ENCODE data around the gene PIP. TPM values are rescaled to one million over a fixed set of nuclear protein-coding genes. Genes with fewer than 3 reads are reported as not detected.

The PIP gene
- total and polyA plus RNA-seq, 2 of the 8 experiments (the other 6 are each of a cell fraction or from before 2014, with no cell fraction given): not detected

- H3K56ac ChIP-seq (replicated peaks; ENCODE audit: insufficient read length, low read depth, low read length): no peak overlapping the region
- H2BK12ac ChIP-seq (ENCODE audit: low read depth, low read length): no peak overlapping the region
- H3K4ac ChIP-seq (replicated peaks; ENCODE audit: insufficient read length, low read depth, low read length): no peak overlapping the region
- no peak overlapping the region for H2BK5ac ChIP-seq (ENCODE audit: low read depth, low read length)
- no peak overlapping the region for H4K91ac ChIP-seq (replicated peaks; ENCODE audit: insufficient read length, low read length)
- H2AFZ ChIP-seq (ENCODE audit: low read length): no peak overlapping the region
- H3K9ac ChIP-seq (replicated peaks in 1 of 4; ENCODE audit: extremely low read depth in 1 of 4, low read depth in 3 of 4, low read length in 3 of 4): no peak overlapping the region
- H3K4me1 ChIP-seq (replicated peaks in 1 of 4; ENCODE audit: control insufficient read depth in 3 of 4, insufficient read depth in 4 of 4, low read length in 3 of 4): no peaks in the 10 kb centered on the region
- no peak overlapping the region for H3K23ac ChIP-seq (ENCODE audit: insufficient read length)
- no peaks in the 10 kb centered on the region for H3K79me1 ChIP-seq (ENCODE audit: low read depth, low read length)
- H3K27me3 ChIP-seq (replicated peaks in 1 of 4; ENCODE audit: control insufficient read depth in 3 of 4, extremely low read depth in 1 of 4, insufficient read depth in 3 of 4, low read length in 3 of 4): no peaks in the 10 kb centered on the region; a peak in 1 of 7 replicates
- DNase-seq (ENCODE audit: low read depth in 1 of 2, low spot score in 2 of 2) (no peak), FAIRE-seq (no peak)
- no peaks in the 10 kb centered on the region for H3K36me3 ChIP-seq (ENCODE audit: control insufficient read depth in 2 of 4, insufficient read depth in 4 of 4, low read length in 3 of 4)
- no peak overlapping the region for H4K5ac ChIP-seq (ENCODE audit: insufficient read length, low read depth, low read length)
- no peak overlapping the region for H2BK120ac ChIP-seq (replicated peaks; ENCODE audit: low read depth, low read length)
- 76% methylated on average over 1 of the region's 1 CpG; no CpG with 5 or more reads in 1 of the 2 experiments for WGBS, 2 experiments (ENCODE audit: extremely low coverage in 1 of 2, insufficient coverage in 1 of 2, insufficient read length in 1 of 2, insufficient replicate concordance in 2 of 2, low coverage in 1 of 2, low lambda C conversion rate in 2 of 2, missing lambda C conversion rate in 1 of 2)
- no peak overlapping the region for H3K4me2 ChIP-seq (ENCODE audit: insufficient read depth in 1 of 2, low read depth in 2 of 2, low read length in 2 of 2)
- ChIA-PET POLR2A (ENCODE audit: partially characterized antibody) (no interaction called here), CTCF (ENCODE audit: partially characterized antibody) (no interaction called here)
- H3K79me2 ChIP-seq (ENCODE audit: control insufficient read depth in 1 of 2, insufficient read depth in 2 of 2, low read length in 2 of 2): no peaks in the 10 kb centered on the region
- H3K9me3 ChIP-seq (ENCODE audit: insufficient read depth in 2 of 2, low read depth in 1 of 2, low read length in 1 of 2): peaks cover 6 to 9% of the 10 kb centered on the region in 2 experiments
- TF ChIP-seq CTCF (IDR thresholded peaks at IDR 0.05; ENCODE audit: control extremely low read depth in 1 of 3, insufficient read depth in 1 of 3, low read depth in 1 of 3, low read length in 3 of 3) (no peak), SP1 (IDR thresholded peaks at IDR 0.05; ENCODE audit: low read depth, low read length) (no peak), SIX5 (IDR thresholded peaks at IDR 0.05; ENCODE audit: low read depth, low read length) (no peak), JUN (IDR thresholded peaks at IDR 0.05; ENCODE audit: low read depth, low read length) (no peak), CEBPB (IDR thresholded peaks at IDR 0.05; ENCODE audit: low read depth, low read length) (no peak), TAF1 (IDR thresholded peaks at IDR 0.05; ENCODE audit: low read depth, low read length) (no peak)
- no peak overlapping the region for H3K27ac ChIP-seq (ENCODE audit: low read depth, low read length)
- H2AK5ac ChIP-seq (ENCODE audit: low read depth, low read length): no peak overlapping the region
- H2BK15ac ChIP-seq (ENCODE audit: low read length): no peak overlapping the region
- H4K8ac ChIP-seq (ENCODE audit: extremely low read depth, insufficient read depth, low read length): no peak overlapping the region
- H3K23me2 ChIP-seq (ENCODE audit: low read depth, low read length): no peaks in the 10 kb centered on the region
- no peak overlapping the region for H3K14ac ChIP-seq (ENCODE audit: insufficient read length)
- no peak overlapping the region for H3K18ac ChIP-seq (ENCODE audit: extremely low read depth, low read length)
- no peaks in the 10 kb centered on the region for H4K20me1 ChIP-seq (replicated peaks in 1 of 2; ENCODE audit: control insufficient read depth in 1 of 2, insufficient read depth in 2 of 2, low read length in 2 of 2)
- no peak overlapping the region for H3K4me3 ChIP-seq (ENCODE audit: extremely low read depth in 1 of 4, insufficient read depth in 2 of 4, low read depth in 3 of 4, low read length in 4 of 4)
- no peak overlapping the region for H2BK20ac ChIP-seq (ENCODE audit: low read length)
Observed at GRCh38 chr7:143126146-143126545, 5.7 kb upstream of the PIP start.

Measured in H1 (cell line).